Kidney tubule cell (primary cell): ENCODE results near the gene CTDSPL.
"Not testable (repeated sequence)": the region's sequence is repeated elsewhere in the genome, so short reads cannot be mapped to it uniquely, and the experiment has no call there.

Source experiments
- DNase-seq: peaks from one replicate; pipeline ENCODE4 v3.0.0-alpha.2; 2018; ENCODE audit warnings: low spot score

The CTDSPL gene

DNA sequence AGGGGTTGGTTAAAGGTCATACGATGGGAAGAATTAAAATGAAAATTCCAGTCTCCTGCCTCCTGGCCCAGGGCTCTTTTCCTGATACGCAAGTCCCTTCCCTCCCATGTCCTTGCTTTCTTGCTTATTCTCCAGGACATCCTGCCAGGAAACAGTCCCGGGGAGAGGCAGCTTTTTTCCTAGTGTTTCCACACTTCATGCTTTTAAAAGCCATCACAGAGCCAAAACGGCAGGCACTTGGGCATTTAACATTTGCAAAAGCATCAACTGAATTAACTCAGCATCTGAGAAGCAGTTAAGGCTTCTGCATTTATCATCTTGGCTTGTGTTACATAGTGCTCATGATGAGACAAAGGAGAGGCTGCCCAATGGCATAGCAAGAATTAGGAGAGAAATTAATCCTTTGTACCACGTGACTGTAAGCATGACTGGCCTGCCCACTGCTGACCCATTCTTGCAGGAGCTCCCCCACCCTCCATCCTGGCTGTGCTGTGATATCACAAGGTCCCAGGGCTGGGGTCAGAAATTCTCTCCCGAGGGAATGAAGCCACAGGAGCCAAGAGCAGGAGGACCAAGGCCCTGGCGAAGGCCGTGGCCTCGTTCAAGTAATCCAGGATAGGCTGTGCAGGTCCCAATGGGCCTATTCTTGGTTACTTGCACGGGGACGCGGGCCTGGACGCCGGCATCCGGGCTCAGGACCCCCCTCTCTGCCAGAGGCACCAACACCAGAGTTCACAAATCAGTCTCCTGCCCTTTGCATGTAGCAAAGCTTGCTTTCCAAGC, 107.3 kb downstream of the CTDSPL start:
- no peak for DNase-seq

DNA sequence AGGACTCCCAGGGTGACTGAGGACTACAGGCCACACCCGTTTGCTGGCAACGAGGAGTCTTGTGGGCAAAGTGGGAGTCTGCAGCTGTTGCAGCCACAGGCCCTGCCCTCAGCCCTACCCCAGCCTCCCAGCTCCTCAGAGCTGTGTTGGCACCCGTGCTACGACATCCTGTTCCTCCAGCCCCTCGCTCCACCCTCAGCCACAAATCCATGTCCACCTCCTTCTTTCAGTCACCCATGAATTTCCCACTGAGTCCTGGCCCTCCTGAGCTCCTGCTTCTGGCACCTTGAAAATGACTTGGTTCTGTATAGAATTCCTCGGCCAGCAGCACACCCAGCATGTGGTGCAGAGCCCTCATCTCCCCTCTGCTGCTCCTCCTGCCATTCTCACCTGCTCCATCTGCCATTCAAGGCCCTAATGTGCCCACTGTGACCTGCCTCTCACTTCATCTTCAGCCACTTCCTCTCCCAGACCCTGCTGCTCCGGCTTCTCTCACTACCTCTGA, 108.0 kb downstream of the CTDSPL start:
- DNase-seq: no peak

DNA sequence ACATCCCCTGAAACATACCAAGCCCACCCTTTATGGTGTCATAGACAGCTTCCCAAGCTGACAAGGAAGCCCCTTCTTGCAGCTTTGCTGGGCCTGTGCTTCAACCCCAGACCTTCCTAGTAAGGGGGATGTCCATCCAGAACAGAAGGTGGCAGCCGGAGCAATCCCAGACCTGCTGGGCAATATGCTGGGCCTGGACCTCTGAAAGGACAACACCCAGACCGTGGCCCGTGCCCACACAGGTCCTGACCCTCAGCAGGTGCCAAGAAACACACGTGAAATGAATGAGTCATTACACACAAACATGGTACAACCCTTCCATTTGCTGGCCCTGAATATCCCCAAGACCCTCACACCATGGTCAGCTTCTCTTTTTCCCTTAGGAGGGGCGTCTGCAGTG, 109.1 kb downstream of the CTDSPL start:
- no peak for DNase-seq

DNA sequence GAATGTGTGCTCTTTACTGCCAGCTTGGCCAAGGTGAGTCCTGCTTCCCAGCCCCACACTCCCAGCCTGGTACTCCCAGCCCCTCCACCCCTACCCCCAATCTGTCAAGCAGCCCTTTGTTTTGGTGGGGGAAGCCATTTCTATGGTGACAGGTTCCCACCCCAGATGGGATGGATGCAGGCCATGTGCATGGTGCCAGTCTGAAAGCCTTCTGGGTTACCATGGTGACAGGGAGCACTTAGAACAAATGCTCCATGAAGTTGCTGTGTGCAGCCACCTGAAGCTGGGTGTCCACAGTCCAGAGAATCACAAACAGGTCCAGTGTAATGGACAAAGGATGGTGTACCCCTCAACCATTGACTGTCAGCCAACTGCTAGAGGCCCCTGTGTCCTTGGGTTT, 109.8 kb downstream of the CTDSPL start:
- no peak for DNase-seq

- DNase-seq: not testable (repeated sequence)
Observed at GRCh38 chr3:37972056-37972455, 110.4 kb downstream of the CTDSPL start.

DNA sequence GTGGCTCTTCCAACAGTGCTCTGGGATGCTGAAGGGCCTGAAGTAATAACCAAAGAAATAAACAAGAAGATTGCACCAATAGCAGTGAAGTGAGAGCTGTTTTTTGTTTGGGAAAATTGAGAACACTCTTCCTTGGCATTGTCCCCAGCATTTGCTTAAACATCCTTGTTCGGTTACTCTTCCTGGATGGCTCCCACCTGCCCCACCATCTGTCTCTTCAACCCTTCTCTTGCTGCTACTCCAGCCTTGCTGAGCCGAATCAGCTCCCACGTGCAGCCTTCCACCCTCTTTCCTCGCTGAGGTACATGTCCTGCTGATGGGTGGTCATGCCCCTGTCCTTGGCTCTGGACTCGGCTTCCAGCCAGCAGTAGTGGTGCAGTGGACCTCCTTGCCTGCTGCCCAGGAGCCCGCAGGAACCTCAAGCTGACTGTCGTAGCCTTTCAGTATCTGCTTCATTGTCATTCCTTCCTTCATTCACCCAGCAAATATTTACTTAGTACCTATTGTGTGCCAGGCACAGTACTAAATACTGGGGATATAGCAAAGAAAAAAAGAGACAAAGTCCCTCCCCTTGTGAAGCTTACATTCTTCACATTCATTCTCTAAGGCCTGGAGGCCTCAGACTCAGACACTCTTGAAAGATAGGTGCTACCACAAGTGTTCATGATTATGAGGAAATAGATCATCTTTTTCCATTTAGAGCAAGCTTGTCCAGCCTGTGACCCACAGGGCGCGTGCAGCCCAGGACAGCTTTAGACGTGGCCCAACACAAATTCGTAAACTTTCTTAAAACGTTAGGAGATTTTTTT, 111.8 kb downstream of the CTDSPL start:
- no peak for DNase-seq

- DNase-seq: peak; percentile 72
Observed at GRCh38 chr3:37974121-37975083, 112.7 kb downstream of the CTDSPL start.

- no peak for DNase-seq
Observed at GRCh38 chr3:37979541-37980461, 118.1 kb downstream of the CTDSPL start.

DNA sequence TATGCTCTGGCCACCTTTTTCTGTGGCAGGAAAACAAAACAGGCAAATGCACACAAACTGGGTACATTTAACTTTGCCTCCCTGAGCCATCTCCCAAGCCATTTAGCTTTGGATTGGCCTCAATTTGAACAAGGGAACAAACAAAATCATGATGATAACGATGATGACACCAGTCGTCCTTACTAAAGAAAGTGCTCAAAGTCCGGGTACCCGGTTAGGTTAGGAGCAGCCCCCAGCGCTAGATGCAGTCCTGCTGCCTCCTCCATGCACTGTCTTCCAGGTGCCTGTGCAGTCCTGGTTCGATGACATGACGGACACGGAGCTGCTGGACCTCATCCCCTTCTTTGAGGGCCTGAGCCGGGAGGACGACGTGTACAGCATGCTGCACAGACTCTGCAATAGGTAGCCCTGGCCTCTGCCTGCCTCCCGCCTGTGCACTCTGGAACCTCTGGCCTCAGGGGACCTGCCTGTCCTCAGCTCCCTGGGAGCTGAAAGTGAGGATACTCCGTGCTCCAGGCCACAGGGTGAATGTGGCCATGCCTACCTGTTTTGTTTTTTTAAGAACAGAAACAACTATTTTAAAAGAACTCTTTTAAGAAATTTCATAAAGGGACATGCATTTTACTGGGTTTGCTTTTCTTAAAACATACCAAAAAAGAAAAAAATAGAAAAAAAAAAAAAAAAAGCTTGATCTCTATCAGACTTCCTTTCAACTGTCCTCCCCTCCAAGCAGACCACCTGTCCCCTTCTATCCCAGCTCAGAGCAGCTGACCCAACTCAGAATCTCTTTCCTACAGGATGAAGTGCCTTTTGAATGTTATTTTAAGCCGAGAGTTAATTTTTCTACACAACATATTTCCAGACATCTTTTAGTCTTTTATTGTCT, 119.0 kb downstream of the CTDSPL start:
- no peak for DNase-seq

DNA sequence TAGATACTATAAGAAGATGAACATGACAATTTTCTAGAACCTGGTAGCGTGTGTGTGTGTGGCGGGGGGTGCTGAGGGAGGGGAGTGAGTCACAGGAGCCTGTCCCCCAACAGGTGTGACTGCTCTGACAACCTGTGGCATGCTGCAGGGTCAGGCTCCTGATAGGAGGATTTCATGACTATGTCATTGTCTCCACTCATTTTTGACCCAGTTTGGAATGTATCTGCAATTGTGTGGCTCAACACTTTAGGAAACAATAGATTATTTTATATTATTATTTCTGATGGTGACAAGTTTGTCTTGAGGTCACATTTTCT, 119.6 kb downstream of the CTDSPL start:
- no peak for DNase-seq

DNA sequence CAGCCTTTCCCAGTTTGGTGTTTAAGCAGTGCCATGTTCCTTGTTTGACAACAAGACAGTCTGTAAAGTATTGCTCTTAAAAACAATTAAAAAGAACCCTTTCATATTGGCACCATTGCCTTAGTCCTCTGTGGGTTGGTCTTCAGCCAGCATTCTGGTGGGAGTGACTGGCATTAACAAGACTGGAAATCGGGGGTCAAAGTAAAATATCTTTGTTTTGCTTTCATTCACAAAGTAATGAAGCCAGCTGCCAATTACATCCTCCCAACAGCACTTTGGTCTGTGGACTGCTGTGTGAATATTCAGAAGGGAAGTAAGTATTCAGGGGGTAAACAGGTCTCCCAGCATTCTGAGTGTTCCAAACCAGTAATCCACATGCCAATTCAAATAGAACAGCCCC, 120.7 kb downstream of the CTDSPL start:
- DNase-seq: no peak

DNA sequence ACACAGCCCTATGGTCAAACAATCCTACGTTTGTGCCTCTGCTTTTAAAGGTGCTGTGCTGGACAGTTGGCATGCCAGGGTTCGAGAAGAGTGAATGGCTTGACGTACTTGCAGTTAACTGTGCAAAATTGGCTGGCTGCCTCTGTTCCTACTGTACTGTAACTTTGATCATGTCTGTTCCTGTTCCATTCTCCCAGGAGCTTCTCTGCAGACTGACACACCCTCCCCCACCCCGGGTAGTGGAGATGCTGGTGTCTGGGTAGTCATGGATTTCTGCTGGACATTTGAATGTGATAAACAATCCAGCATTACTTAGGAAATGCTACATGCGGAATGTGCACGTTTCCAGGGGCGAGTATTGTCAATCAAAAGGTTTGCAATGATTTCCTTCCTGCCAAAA, 122.4 kb downstream of the CTDSPL start:
- DNase-seq: no peak

GRCh38 chr3:37984596-37984995, 122.9 kb downstream of the CTDSPL start:
- no peak for DNase-seq

GRCh38 chr3:37985637-37986320, 124.1 kb downstream of the CTDSPL start:
- no peak for DNase-seq

DNA sequence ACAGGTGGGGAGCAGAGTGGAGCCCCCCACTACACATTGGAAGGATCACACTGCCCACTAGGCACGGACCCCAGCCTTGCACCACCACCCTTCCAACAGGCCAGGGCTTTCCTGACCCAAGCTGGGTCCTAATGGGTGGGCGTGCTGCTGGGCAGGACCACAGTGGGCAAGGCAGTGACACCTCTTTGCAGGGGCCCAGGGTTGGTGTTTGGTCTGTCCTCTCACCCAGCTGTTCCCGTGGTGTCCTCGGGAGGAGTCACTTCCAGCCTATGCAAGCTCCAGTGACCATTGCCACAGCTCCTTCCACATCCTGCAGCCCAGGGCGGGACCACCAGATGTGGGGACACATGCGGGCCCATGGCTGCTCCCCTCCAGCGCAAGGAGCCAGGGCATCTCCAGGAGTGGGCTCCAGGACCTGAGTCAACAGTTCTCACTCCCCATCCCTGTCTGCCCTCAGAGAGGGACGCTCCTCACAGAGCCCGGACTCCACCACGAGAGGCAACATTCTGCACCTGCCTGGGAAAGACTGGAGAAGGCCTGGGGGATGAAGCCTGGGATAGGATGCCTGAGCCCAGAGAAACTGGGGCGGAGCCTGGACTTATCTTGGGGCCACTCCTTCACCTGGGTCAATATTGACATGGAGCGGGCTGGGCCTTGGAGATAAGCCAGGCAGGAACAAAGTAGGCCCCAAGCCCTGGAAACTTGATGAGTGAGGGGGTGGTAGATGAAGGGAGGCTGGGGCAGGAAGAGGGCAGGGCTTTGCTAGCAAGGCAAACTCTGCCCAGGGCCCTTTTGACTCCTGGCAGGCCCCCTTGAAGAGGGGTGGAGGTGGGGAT, 125.0 kb downstream of the CTDSPL start:
- DNase-seq: no peak

DNA sequence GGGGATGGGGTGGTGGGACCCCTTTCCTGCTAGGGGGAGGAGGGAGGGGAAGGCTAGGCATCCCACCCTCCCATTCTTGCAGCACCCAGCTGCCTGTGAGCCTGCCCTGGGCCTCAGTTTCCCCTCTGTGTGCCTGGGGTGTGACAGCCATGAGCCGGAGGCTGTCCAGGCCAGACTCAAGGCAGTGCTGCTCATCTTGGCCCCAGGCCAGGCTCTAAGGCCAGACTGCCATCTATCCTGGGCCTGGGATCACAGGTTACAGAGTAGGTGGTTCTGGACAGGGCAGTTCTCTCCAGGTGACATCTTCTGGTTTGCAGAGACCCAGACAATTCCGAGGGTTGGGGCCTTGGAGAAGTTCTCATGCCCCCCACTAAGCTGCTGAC, 125.6 kb downstream of the CTDSPL start:
- DNase-seq: no peak

GRCh38 chr3:37987751-37988179, 126.1 kb downstream of the CTDSPL start:
- DNase-seq: no peak

GRCh38 chr3:37988376-37988775, 126.7 kb downstream of the CTDSPL start:
- DNase-seq: not testable (repeated sequence)
